Fibroblast of skin of abdomen (primary cell): ENCODE measurements around the gene TNIP3. TPM values are rescaled to one million over a fixed set of nuclear protein-coding genes. Genes with fewer than 3 reads are reported as not detected.
"Not testable (repeated sequence)": the region's sequence is repeated elsewhere in the genome, so short reads cannot be mapped to it uniquely, and the experiment has no call there.

ENCODE experiments used
- DNase-seq: peaks from one replicate; pipeline ENCODE4 v3.0.0-alpha.2; 2013
- polyA plus RNA-seq, 2 experiments: library from polyadenylated mRNA; unstranded; fragments of 120-200 nt; gene quantifications; one replicate each; pipeline ENCODE4 v1.2.1, GENCODE V29; 2013; ENCODE audit not compliant: insufficient read length in 2 of 2

Gene TNIP3
- 0.72 TPM for polyA plus RNA-seq (2013, experiment 1 of 2; ENCODE audit: insufficient read length)
- 1.1 TPM for polyA plus RNA-seq (2013, experiment 2 of 2; ENCODE audit: insufficient read length)

GRCh38 chr4:121164291-121164690 lies at the start of gene TNIP3:
Gene TNIP3, minus strand, starts transcription at chr4:121164321. Its CDS starts 196 bp downstream, at chr4:121164125.
- DNase-seq = peak; percentile 61

DNA sequence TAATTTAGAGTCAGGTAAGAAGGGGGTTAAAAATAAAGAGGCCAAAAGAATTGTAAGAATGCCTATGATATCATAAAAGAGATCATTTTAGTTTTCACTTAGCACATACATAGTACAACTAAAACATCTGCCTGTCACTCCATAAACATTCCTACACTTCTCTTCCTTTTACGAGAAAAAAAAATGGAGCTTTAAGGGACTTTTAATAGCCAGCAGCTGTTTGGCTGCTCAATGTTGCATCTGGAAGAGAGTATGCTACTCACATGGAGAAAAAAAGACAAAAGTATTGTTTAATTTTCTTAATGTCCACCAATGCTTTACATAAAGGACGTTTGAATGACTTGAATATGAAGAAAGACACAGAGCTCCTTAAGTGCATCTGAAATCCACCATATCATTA lies 48.7 kb upstream of the TNIP3 start:
- DNase-seq = peak; percentile 33

GRCh38 chr4:121209171-121209570 lies 45.0 kb upstream of the TNIP3 start:
- DNase-seq = peak; percentile 66

- no peak for DNase-seq
These were observed 44.3 kb upstream of the TNIP3 start for GRCh38 chr4:121208244-121209007.

DNA sequence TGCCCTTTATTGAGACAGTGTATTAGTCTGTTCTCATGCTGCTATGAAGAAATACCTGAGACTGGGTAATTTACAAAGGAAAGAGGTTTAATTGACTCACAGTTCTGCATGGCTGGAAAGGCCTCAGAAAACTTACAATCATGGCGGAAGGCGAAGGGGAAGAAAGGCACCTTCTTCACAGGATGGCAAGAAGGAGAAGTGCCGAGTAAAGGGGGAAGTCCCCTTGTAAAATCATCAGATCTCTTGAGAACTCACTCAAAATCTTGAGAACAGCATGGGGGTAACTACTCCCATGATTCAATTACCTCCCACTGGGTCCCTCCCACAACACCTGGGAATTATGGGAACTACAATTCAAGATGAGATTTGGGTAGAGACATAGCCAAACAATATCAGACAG lies 41.7 kb upstream of the TNIP3 start:
- not testable (repeated sequence) for DNase-seq

GRCh38 chr4:121200795-121201472 lies 36.8 kb upstream of the TNIP3 start:
- no peak for DNase-seq

DNA sequence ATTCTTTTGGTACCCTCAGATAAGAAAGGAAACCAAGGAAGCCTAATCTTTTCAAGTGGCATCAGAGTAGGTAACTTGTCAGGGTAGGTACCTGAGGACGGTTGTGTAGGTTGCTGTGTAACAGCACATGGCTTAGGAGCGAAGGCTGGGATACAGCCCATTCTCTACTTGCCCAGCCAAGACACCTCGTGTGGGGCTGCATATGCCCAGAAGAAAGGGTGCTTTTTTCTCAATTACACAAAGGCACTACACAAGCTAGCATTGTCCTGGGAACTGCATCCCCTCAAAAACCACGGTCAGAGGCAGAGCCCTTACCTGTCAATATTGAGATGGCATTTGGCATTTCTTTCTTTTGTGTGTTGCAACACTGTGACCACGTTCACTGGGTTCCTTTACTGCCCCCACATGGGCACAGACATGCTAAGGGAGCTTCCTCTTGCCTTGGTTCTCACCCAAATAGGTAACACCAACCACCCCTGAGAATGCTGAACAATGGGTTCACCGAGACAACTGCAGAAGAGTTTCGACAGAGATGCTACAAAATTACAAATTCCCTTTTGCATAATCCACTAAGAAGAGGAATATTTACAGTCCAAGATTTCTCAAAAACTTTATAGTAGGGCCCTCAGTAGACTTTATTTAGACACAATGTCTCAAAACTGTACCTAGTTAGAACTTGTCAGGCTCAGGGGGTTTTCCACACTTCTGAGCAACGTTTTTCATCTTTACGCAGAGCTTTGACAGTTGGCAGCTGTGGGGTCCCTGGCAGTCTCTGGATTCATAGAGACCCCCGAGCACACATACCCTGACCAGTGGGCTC lies 35.8 kb upstream of the TNIP3 start:
- DNase-seq = no peak

GRCh38 chr4:121198251-121198650 lies 34.1 kb upstream of the TNIP3 start:
- DNase-seq = peak; percentile 70

- DNase-seq = no peak
These were observed 31.5 kb upstream of the TNIP3 start for GRCh38 chr4:121195649-121196048.

- peak; percentile 47 for DNase-seq
These were observed 28.4 kb upstream of the TNIP3 start for GRCh38 chr4:121192480-121192879.

DNA sequence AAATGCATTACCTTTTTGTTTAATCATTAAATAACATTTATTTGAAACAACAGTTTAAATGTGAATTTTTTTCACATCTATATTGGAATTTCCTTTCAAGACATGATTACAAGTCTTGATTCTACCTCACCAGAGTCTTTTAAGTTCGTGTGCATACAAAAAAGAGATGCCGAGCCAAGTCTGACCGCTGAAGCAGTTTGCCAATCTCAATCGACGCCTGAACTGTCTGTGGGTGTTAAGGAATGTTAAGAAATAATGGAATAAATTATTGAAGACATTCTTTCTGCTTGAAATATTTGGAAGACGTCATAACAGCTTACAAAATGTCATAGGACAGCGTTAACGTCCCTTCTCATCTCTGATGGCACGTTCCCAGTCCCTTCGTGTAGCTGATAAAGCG lies 27.9 kb upstream of the TNIP3 start:
- no peak for DNase-seq

GRCh38 chr4:121191361-121191760 lies 27.2 kb upstream of the TNIP3 start:
- DNase-seq = no peak

- no peak for DNase-seq
These were observed 26.3 kb upstream of the TNIP3 start for GRCh38 chr4:121190389-121190788.

GRCh38 chr4:121189326-121190215 lies 25.4 kb upstream of the TNIP3 start:
- DNase-seq = no peak

- DNase-seq = peak; percentile 18
These were observed 23.1 kb upstream of the TNIP3 start for GRCh38 chr4:121187206-121187605.

- no peak for DNase-seq
These were observed 21.8 kb upstream of the TNIP3 start for GRCh38 chr4:121185960-121186359.

GRCh38 chr4:121183989-121184388 lies 19.9 kb upstream of the TNIP3 start:
- DNase-seq = no peak

GRCh38 chr4:121183361-121183760 lies 19.2 kb upstream of the TNIP3 start:
- no peak for DNase-seq

GRCh38 chr4:121182296-121182695 lies 18.2 kb upstream of the TNIP3 start:
- DNase-seq = peak; percentile 33

GRCh38 chr4:121181493-121181892 lies 17.4 kb upstream of the TNIP3 start:
- no peak for DNase-seq

DNA sequence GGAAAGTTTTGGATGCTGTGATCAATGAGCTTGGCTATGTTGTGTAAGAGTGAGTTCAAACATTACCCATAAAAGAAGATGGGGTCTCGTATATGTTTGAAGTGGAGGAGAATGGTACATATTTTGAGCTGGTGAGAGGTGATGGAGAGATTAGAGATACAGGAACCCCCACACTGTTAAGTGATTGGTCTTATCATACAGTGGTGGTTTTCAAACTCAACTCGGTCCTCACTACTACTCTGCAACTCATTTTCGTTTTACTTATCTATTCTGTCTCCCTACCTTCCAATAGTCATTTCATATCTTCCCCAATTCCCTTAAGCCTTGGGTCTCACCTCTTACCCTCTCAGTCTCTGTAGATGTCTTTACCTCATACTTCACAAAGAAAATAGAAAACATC lies 16.4 kb upstream of the TNIP3 start:
- no peak for DNase-seq
